Hepatocyte (in vitro differentiated cells): ENCODE measurements around the gene HEYL. TPM values are rescaled to one million over a fixed set of nuclear protein-coding genes. Genes with fewer than 3 reads are reported as not detected.

Source experiments
- DNase-seq: peaks from one replicate; pipeline ENCODE4 v3.0.0-alpha.2; 2016; ENCODE audit warnings: low spot score
- H2AFZ ChIP-seq: fragments of 200-600 bp; sonication (generic); 2 replicates; pipeline ENCODE4 v1.6.0; 2016; ENCODE audit warnings: antibody characterized with exemption, mild to moderate bottlenecking
- H3K27ac ChIP-seq: fragments of 200-600 bp; sonication (generic); 2 replicates; pipeline ENCODE4 v1.5.1; 2016; ENCODE audit warnings: mild to moderate bottlenecking
- H3K27me3 ChIP-seq: fragments of 200-600 bp; sonication (generic); 2 replicates; pipeline ENCODE4 v1.6.1; 2016
- H3K36me3 ChIP-seq: fragments of 200-600 bp; sonication (generic); replicated peaks from 2 replicates; pipeline ENCODE4 v1.5.1; 2016; ENCODE audit warnings: low read depth; ENCODE audit not compliant: insufficient read depth
- H3K4me1 ChIP-seq: fragments of 200-600 bp; sonication (generic); 2 replicates; pipeline ENCODE4 v1.5.1; 2016; ENCODE audit warnings: mild to moderate bottlenecking, moderate library complexity; ENCODE audit not compliant: insufficient read depth
- H3K4me2 ChIP-seq: fragments of 200-600 bp; sonication (generic); 2 replicates; pipeline ENCODE4 v1.6.0; 2016
- H3K4me3 ChIP-seq: fragments of 200-600 bp; sonication (generic); 2 replicates; pipeline ENCODE4 v1.5.1; 2016; ENCODE audit warnings: mild to moderate bottlenecking
- H3K79me2 ChIP-seq: fragments of 200-600 bp; sonication (generic); 2 replicates; pipeline ENCODE4 v1.6.0; 2017; ENCODE audit warnings: mild to moderate bottlenecking
- H3K9me2 ChIP-seq: fragments of 200-600 bp; sonication (generic); replicated peaks from 2 replicates; pipeline ENCODE4 v1.6.0; 2017; ENCODE audit warnings: mild to moderate bottlenecking; ENCODE audit not compliant: insufficient read depth
- H3K9me3 ChIP-seq: fragments of 200-600 bp; sonication (generic); 2 replicates; pipeline ENCODE4 v1.5.1; 2016; ENCODE audit warnings: low read depth, mild to moderate bottlenecking
- H4K20me1 ChIP-seq: fragments of 200-600 bp; sonication (generic); 2 replicates; pipeline ENCODE4 v1.6.0; 2016; ENCODE audit warnings: mild to moderate bottlenecking; ENCODE audit not compliant: insufficient read depth, poor library complexity, severe bottlenecking
- CTCF ChIP-seq: fragments of 200-600 bp; sonication (generic); IDR thresholded peaks from 2 replicates; pipeline ENCODE4 v1.5.1; 2016; ENCODE audit warnings: antibody characterized with exemption, mild to moderate bottlenecking; ENCODE audit not compliant: poor library complexity
- EZH2 ChIP-seq: fragments of 200-600 bp; sonication (generic); IDR thresholded peaks from 2 replicates; pipeline ENCODE4 v1.6.1; 2016; ENCODE audit warnings: antibody characterized with exemption, mild to moderate bottlenecking, borderline replicate concordance
- EZH2phosphoT487 ChIP-seq: fragments of 200-600 bp; sonication (generic); IDR thresholded peaks from one replicate; pipeline ENCODE4 v1.6.1; 2018; ENCODE audit warnings: antibody characterized with exemption, mild to moderate bottlenecking, low read depth, moderate library complexity; ENCODE audit not compliant: unreplicated experiment, severe bottlenecking
- WGBS: methylation state at CpG from one replicate; pipeline ENCODE4 v1.1.6; 2016; ENCODE audit warnings: low lambda C conversion rate; ENCODE audit errors: missing lambda C conversion rate; 5-methylcytosine and 5-hydroxymethylcytosine counted together
- polyA plus RNA-seq: library from polyadenylated mRNA; unstranded; fragments of >200 nt; fragmentation: Nextera tagmentation; extraction: Ambion mirVana; gene quantifications from 2 replicates; pipeline ENCODE4 v1.2.1, GENCODE V29; 2016
- total RNA-seq: library from RNA; depleted of rRNA; stranded (reverse); fragments of >200 nt; gene quantifications from 2 replicates; pipeline ENCODE4 v1.2.3, GENCODE V29; 2014

HEYL gene
- total and polyA plus RNA-seq, 2 experiments from 2014 or later, result 10.9 to 24.8 TPM

GRCh38 chr1:39631361-39632322, 7.8 kb downstream of the HEYL start:
- Histone ChIP-seq H2AFZ (no peak overlapping the region), H3K27me3 (peaks cover 45% of the 10 kb centered on the region), H3K79me2 (peaks cover 3% of the 10 kb centered on the region), H3K36me3 (no peaks in the 10 kb centered on the region), H3K4me3 (no peak overlapping the region), H3K27ac (no peak overlapping the region), H3K4me1 (no peaks in the 10 kb centered on the region), H4K20me1 (no peaks in the 10 kb centered on the region), H3K9me2 (no peaks in the 10 kb centered on the region), H3K4me2 (no peak overlapping the region), H3K9me3 (no peaks in the 10 kb centered on the region)
- no peak for DNase-seq
- no peak for TF ChIP-seq EZH2phosphoT487
- TF ChIP-seq EZH2, result no peak
- no peak for TF ChIP-seq CTCF
- whole genome bisulfite sequencing, result 77% methylated on average over 16 of the region's 16 CpGs

GRCh38 chr1:39628807-39629350, 10.6 kb downstream of the HEYL start:
- Histone ChIP-seq H3K27ac (no peak overlapping the region), H3K9me3 (no peaks in the 10 kb centered on the region), H2AFZ (no peak overlapping the region), H3K27me3 (peaks cover 26% of the 10 kb centered on the region), H3K36me3 (no peaks in the 10 kb centered on the region), H3K79me2 (no peaks in the 10 kb centered on the region), H3K9me2 (no peaks in the 10 kb centered on the region), H3K4me2 (no peak overlapping the region), H3K4me3 (no peak overlapping the region), H3K4me1 (peaks cover 6% of the 10 kb centered on the region), H4K20me1 (no peaks in the 10 kb centered on the region)
- TF ChIP-seq CTCF (no peak), EZH2phosphoT487 (no peak), EZH2 (no peak)
- DNase-seq, result no peak
- 98% methylated on average over 11 of the region's 11 CpGs for WGBS

- Histone ChIP-seq H3K9me2 (no peaks in the 10 kb centered on the region), H3K4me2 (no peak overlapping the region), H2AFZ (no peak overlapping the region), H3K36me3 (no peaks in the 10 kb centered on the region), H3K27me3 (peaks cover 8% of the 10 kb centered on the region), H3K4me1 (peaks cover 6% of the 10 kb centered on the region), H3K27ac (peak overlapping the region; percentile 65), H3K9me3 (no peaks in the 10 kb centered on the region), H3K79me2 (no peaks in the 10 kb centered on the region), H4K20me1 (no peaks in the 10 kb centered on the region), H3K4me3 (no peak overlapping the region)
- DNase-seq, result no peak
- 91% methylated on average over 10 of the region's 16 CpGs for WGBS
- TF ChIP-seq CTCF (no peak), EZH2 (no peak), EZH2phosphoT487 (no peak)
Observed at GRCh38 chr1:39626646-39627045, 12.8 kb downstream of the HEYL start.
